Activated CD8-positive, alpha-beta memory T cell treated with anti-CD3 and anti-CD28 coated beads, Interleukin-2, amount 50 U/mL, for 1 hour (primary cell): Measurements from ENCODE around the gene HEATR5A.
"Not testable (repeated sequence)": the region's sequence is repeated elsewhere in the genome, so short reads cannot be mapped to it uniquely, and the experiment has no call there.

Experiments
- DNase-seq: peaks from one replicate; pipeline ENCODE4 v3.0.0-alpha.2; 2020; ENCODE audit errors: extremely low read depth

Gene HEATR5A

GRCh38 chr14:31257554-31258426 is 162.6 kb downstream of the HEATR5A start:
- DNase-seq = not testable (repeated sequence)

GRCh38 chr14:31257244-31257553 is 163.2 kb downstream of the HEATR5A start:
- no peak for DNase-seq

GRCh38 chr14:31256534-31257243 is 163.7 kb downstream of the HEATR5A start:
- DNase-seq = no peak

GRCh38 chr14:31255918-31256317 is 164.4 kb downstream of the HEATR5A start:
- not testable (repeated sequence) for DNase-seq

GRCh38 chr14:31255286-31255685 is 165.1 kb downstream of the HEATR5A start:
- no peak for DNase-seq

GRCh38 chr14:31253746-31254471 is 166.4 kb downstream of the HEATR5A start:
- DNase-seq = no peak

GRCh38 chr14:31252865-31253264 is 167.5 kb downstream of the HEATR5A start:
- no peak for DNase-seq

- DNase-seq = no peak
Measured at GRCh38 chr14:31251028-31251958, 169.1 kb downstream of the HEATR5A start.

GRCh38 chr14:31244626-31245025 is 175.7 kb downstream of the HEATR5A start:
- DNase-seq = no peak

GRCh38 chr14:31243860-31244259 is 176.5 kb downstream of the HEATR5A start:
- DNase-seq = no peak

GRCh38 chr14:31242161-31242940 is 178.0 kb downstream of the HEATR5A start:
- DNase-seq = not testable (repeated sequence)
